RWPE2 (cell line): Measurements from ENCODE around the gene TMEM9B.
"Not testable (repeated sequence)": the region's sequence is repeated elsewhere in the genome, so short reads cannot be mapped to it uniquely, and the experiment has no call there.

Experiments used
- ATAC-seq: fragments of 200-7000 bp; cut with Tn5 transposase; 3 replicates; pipeline ENCODE4 v1.9.1; 2021; ENCODE audit warnings: low read depth
- DNase-seq: peaks from one replicate; pipeline ENCODE4 v3.0.0-alpha.2; 2020; ENCODE audit warnings: low spot score
- H3K27ac ChIP-seq: fragments of 450-650 bp; 2 replicates; pipeline ENCODE4 v1.5.1; 2017; ENCODE audit warnings: mild to moderate bottlenecking; ENCODE audit not compliant: poor library complexity, severe bottlenecking
- H3K27me3 ChIP-seq: fragments of 250-450 bp; sonication (Bioruptor Pico); 2 replicates; pipeline ENCODE4 v1.5.1; 2021; ENCODE audit warnings: mild to moderate bottlenecking, moderate library complexity; ENCODE audit not compliant: insufficient read depth, poor library complexity, severe bottlenecking
- H3K36me3 ChIP-seq: fragments of 250-450 bp; sonication (Bioruptor Pico); 2 replicates; pipeline ENCODE4 v1.5.1; 2020; ENCODE audit warnings: low read depth, mild to moderate bottlenecking, moderate library complexity
- H3K4me1 ChIP-seq: fragments of 250-450 bp; sonication (Bioruptor Pico); 2 replicates; pipeline ENCODE4 v1.5.1; 2021; ENCODE audit warnings: mild to moderate bottlenecking, moderate library complexity; ENCODE audit not compliant: insufficient read depth, poor library complexity, severe bottlenecking
- H3K4me3 ChIP-seq: fragments of 250-450 bp; sonication (Bioruptor Pico); 2 replicates; pipeline ENCODE4 v1.5.1; 2021; ENCODE audit warnings: mild to moderate bottlenecking, moderate library complexity; ENCODE audit not compliant: severe bottlenecking
- H3K9me3 ChIP-seq: fragments of 250-450 bp; sonication (Bioruptor Pico); 2 replicates; pipeline ENCODE4 v1.5.1; 2021; ENCODE audit warnings: mild to moderate bottlenecking, moderate library complexity; ENCODE audit not compliant: severe bottlenecking
- TF ChIP-seq, protein P1 (sequence below): fragments of 450-650 bp; IDR thresholded peaks from one replicate; pipeline ENCODE4 v1.5.1; 2017; ENCODE audit warnings: mild to moderate bottlenecking, moderate library complexity; ENCODE audit not compliant: poor library complexity, severe bottlenecking

TMEM9B gene

DNA sequence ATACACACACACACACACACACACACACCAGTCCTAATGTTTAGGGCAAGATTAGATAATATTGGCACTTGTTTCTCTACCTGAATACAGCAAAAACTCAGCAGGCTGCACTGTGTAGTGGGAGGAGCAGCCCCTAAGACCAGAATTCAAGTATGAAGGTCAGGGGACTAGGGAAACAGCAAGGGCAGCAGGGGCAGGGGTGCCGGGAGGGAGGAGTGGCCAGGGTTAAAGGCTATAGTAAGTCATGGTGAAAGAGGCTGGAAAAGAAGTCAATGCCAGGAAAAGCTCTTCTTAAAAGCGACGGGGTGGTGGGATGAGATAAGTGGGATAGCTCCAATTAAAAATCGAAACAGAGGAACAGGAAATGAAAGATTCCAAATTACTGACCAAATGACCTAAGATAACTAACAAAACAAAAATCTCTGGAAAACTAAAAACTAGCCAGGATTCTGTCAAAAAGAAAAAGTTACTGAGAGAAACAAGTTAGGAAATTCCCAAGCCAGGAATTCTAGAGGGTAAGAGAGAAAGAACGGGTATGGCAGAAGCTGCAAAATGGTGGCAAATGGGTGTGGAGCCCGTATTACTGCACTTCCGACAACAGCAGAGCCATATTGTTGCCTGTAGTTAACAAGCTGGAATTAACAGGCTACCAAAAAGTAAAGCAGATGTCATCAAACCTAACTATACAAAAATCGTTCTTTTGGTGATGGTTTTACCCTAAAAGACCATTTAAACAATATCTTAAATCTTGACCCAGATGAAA, 22.7 kb downstream of the TMEM9B start:
- Histone ChIP-seq H3K36me3 (no peaks in the 10 kb centered on the region), H3K9me3 (no peaks in the 10 kb centered on the region), H3K27me3 (no peaks in the 10 kb centered on the region), H3K27ac (no peak overlapping the region), H3K4me3 (no peak overlapping the region), H3K4me1 (no peaks in the 10 kb centered on the region)
- no peak for DNase-seq
- no peak for ATAC-seq
- TF ChIP-seq, protein P1, sequence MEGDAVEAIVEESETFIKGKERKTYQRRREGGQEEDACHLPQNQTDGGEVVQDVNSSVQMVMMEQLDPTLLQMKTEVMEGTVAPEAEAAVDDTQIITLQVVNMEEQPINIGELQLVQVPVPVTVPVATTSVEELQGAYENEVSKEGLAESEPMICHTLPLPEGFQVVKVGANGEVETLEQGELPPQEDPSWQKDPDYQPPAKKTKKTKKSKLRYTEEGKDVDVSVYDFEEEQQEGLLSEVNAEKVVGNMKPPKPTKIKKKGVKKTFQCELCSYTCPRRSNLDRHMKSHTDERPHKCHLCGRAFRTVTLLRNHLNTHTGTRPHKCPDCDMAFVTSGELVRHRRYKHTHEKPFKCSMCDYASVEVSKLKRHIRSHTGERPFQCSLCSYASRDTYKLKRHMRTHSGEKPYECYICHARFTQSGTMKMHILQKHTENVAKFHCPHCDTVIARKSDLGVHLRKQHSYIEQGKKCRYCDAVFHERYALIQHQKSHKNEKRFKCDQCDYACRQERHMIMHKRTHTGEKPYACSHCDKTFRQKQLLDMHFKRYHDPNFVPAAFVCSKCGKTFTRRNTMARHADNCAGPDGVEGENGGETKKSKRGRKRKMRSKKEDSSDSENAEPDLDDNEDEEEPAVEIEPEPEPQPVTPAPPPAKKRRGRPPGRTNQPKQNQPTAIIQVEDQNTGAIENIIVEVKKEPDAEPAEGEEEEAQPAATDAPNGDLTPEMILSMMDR, result no peak

DNA sequence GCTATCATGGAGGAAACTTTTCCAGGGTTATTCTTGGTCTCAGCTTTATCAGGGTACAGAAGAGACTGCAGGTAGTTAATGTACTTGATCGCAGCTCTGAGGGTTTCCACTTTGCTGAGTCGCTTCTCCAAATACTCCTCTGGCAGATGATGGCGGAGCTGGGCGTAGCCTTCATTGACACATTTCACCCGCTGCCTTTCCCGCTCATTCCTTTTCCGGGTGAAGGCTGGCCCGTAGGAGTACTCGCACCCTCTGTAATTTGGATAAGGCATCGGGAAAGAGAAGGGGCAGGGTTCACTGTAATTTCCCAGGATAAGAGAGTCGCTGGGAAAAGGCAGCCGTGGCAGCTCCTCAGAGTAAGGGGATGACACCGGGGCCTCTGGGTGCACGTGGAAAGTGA, 26.6 kb downstream of the TMEM9B start:
- H3K36me3 ChIP-seq, result no peaks in the 10 kb centered on the region
- TF ChIP-seq, protein P1, result no peak
- no peak overlapping the region for H3K27ac ChIP-seq
- H3K9me3 ChIP-seq, result no peaks in the 10 kb centered on the region
- H3K27me3 ChIP-seq, result no peaks in the 10 kb centered on the region
- H3K4me1 ChIP-seq, result peaks cover 7% of the 10 kb centered on the region
- no peak for DNase-seq
- H3K4me3 ChIP-seq, result no peak overlapping the region
- ATAC-seq, result no peak

DNA sequence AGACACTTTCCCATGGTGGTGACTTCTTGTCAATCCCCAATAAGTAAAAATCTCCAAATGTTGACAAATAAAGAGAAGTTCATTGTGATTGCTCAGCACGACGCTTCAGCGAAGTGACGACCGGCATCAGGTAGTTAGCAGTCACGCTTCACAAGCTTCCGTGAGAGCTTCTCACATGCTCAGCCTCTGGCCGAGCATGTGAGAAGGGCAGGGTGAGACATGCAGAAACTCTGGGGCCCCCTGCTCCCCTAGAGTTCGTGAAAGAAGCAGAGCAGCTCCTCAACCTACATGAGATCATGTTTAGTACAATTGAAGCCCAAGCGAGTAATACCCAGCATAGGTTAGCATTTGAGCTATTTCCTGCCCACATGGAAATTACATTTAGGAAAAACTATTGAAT, 27.1 kb downstream of the TMEM9B start:
- TF ChIP-seq, protein P1, result no peak
- H3K36me3 ChIP-seq, result no peaks in the 10 kb centered on the region
- no peaks in the 10 kb centered on the region for H3K9me3 ChIP-seq
- no peak overlapping the region for H3K4me3 ChIP-seq
- H3K27me3 ChIP-seq, result no peaks in the 10 kb centered on the region
- no peak for DNase-seq
- no peak overlapping the region for H3K27ac ChIP-seq
- H3K4me1 ChIP-seq, result peaks cover 7% of the 10 kb centered on the region
- no peak for ATAC-seq

DNA sequence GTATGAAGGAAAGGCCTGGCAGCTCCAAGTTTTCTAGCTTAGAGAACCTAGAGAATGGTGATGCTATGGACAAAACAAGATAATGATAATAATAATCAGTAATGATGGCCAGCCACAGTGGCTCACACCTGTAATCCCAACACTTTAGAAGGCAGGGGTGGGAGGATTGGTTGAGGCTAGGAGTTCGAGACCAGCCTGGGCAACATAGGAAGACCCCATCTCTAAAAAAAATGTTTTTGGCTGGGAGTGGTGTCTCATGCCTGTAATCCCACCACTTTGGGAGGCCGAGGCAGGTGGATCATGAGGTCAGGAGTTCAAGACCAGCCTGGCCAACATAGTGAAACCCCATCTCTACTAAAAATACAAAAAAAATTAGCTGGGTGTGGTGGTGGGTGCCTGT, 28.5 kb downstream of the TMEM9B start:
- DNase-seq, H3K27me3 ChIP-seq, ATAC-seq, H3K9me3 ChIP-seq, H3K4me1 ChIP-seq, H3K36me3 ChIP-seq, H3K4me3 ChIP-seq: not testable (repeated sequence)
- H3K27ac ChIP-seq, result peak overlapping the region; percentile 57

DNA sequence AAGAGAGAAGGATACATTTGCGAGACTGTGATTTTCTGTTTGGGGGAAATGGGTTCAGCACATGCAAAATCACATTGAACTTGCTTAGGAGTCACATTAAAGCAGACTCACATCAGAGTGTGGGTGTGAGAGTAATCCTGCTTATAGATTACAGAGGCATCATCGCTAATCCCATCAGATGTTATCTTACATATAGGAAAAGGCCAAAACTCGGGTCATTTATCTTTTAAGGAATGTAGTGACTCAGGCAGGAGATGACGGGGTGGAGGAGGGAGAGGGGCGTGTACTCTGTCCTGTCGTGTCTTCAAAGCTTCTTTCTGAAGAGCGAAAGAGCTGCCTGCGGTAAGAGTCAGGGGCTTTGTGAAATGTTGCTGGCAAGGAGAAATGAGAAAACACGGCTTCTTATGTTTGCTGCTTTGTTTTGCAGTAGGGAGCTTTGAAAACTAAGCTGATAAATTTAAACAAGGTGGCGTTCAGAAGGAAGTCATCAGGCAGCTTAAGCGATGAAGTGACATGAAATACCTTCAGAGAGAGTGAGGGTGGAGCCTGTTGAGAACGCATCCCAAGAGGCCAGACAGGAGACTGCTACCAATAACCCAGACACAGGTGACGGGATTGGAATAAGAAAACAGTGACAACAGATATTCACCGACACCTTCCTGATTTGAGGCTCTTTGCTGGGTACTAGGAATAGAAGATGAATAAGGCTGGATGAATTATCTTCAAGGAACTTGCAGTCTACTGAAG, 29.3 kb downstream of the TMEM9B start:
- Histone ChIP-seq H3K4me3 (no peak overlapping the region), H3K27ac (peak overlapping the region; percentile 57), H3K9me3 (no peaks in the 10 kb centered on the region), H3K4me1 (peaks cover 7% of the 10 kb centered on the region), H3K27me3 (no peaks in the 10 kb centered on the region), H3K36me3 (no peaks in the 10 kb centered on the region)
- ATAC-seq, result peak; percentile 94
- TF ChIP-seq, protein P1, result no peak
- no peak for DNase-seq
